Fibroblast of peridontal ligament (primary cell): ENCODE results near the gene VSX1.

ENCODE experiments used
- DNase-seq: peaks from one replicate; pipeline ENCODE4 v3.0.0-alpha.2; 2010; ENCODE audit errors: extremely low read depth

The VSX1 gene

DNA sequence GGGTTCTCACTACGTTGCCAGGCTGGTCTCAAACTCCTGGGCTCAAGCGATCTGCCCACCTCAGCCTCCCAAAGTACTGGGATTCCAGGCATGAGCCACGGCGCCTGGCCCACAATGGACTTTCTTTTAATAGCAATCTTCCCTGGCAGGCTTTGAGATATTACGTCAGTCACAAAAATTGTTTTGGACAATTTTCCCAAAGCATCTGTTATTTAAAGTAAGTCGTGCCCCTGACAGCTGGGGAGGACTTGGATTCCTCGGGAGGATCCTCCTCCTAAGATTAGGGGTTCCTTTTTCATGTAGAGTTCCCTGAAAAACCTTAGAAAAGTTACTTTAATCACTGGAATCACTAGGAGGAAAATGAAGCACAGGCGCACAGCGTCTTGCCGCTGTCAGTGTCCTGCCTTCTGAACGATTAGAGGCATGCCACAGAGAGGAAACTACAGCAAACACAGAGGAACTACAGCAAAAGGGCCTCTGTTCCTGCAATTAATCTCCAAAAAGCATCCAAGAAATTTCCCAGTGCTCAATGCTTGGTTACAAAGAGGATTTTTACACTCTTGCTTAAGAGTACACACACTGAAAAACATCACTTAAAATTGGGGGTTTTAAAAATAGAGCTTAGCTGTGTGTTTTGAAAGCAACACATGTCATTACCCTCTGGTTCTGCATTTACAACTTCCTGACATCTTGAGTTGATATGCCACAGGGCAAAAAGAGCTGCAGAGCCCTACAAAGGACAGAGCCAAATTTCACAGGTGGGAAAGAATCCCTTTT, 28.5 kb downstream of the VSX1 start:
- peak; percentile 86 for DNase-seq

DNA sequence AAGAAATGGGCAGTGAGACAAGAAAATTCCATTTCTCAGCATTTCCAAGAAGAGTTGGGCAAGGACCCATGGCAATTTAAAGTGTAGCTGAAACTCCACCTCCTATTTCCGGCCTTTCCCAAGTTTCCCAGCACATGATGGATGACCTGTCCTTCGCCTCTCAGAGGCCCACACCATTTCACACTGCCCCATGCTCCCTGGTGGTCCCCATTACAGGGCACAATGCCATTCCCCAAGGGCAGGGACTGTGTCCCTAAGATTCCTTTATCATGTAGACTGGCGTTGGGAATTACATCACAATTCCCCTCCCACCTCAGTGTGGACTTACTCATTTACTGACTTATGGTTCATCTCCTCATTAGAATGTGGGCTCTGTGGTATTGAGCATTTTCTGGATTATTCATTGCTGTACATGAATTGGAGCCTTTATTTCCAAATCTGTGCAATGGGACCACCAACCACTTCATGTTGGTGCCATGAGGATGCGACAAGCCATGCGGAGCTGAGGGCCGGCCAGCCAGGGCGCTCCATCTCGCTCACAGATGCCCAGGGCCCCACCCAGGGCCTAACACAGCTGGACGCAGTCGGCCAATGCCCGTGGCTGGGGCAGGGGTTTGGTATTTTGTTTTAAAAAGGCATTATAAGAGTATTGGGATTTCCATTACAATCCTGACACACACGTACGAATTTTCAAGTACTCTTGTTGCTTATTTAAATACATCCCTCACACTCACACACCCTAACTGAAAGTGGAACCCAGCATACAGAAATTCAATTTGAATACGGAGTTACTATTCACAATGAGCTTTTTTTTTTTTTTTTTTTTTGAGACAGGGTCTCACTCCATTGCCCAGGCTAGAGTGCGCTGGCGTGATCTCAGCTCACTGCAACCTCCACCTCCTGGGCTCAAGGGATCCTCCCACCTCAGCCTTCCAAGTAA, 29.4 kb downstream of the VSX1 start:
- peak; percentile 79 for DNase-seq

DNA sequence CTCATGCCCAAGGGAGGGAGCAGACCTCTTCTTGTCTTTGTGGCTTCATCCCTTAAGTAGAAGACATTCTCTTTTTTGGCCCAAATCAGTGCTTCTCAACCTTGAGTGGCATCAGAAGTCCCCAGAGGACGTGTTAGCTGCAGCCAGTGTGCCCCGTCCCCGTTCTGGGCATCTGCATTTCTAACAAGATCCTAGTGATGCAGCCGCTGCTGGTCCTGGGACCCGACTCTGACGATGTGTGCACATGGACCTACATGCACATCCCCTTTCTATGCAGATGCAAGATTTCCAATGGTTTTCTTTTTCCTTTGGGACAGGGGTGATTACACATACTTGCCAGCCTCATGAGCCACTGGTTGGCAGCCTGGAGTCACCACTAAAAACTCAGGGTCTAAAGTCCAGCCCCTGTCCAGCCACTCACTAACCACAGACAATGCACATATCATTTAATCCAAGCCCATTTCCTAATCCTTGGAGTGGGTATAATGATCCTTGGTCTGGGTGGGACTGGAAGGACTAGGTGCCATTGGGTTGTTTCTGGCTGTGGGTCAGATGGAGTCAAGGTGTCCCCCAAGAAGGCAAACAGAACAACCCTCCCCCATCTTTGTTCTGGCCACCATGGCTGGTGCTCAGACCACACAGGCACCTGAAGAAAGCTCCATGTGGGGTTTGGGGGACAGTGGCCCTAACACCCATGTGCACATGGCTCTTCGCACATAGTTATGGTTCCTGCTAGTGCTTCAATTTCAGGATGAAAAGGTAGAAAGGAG, 30.4 kb downstream of the VSX1 start:
- no peak for DNase-seq

DNA sequence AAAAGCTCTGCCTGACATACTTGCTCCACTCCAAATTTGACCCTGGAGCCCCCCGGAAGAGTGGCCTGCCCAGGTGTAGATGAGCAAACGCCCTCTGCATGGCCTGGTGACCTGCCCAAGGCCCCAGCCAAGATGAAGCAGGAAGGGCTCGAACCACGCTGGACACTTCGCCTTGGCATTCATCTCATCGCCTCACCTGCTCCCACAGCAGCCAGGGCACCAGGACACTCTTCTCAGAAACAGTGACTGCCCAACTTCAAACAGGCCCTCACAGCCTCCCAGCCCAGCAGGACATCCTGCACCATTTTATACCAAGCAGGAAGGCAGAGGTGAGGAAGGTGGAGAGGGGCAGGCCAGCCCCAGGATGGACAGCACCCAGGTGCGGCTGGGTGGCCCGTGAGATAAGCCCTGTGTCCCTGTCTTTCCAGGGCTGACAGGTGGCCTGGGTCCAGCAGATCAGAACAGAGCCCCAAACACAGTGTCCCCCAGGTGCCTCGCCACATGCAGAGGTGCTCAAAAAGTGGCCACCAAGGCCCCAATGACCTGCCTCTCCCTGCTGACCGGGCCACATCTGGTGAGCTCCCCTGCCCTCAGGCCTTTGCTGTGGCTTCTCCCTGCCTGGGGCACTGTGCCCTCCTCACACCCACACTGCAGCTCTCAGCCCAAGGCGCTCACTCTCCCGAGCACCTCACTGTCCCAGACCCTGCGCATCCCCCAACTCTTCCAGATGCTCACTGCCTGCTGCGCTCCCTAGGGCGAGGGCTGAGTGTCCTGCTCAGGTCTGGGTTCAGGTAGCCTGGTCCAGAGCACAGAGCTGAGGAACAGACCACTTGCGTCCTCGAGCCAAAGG, 31.2 kb downstream of the VSX1 start:
- DNase-seq: no peak

DNA sequence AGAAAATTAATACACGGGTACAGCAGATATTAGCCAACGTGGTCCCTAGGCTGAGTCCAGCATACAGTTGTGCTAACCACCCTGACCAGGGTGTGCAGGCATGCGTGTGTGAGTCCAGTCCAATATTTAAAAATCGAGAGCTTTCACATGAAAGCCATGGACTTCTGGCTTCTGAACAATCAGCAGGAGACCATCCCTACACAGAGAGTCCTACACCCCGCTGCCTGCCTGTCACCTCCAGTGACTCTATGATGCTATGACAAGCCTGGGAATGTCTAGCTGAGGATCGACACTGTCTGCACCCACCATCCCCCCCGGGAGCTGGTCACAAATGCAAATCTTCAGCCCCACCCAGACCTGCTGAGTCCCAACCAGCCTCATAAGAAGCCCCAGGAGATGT, 31.9 kb downstream of the VSX1 start:
- DNase-seq: no peak

DNA sequence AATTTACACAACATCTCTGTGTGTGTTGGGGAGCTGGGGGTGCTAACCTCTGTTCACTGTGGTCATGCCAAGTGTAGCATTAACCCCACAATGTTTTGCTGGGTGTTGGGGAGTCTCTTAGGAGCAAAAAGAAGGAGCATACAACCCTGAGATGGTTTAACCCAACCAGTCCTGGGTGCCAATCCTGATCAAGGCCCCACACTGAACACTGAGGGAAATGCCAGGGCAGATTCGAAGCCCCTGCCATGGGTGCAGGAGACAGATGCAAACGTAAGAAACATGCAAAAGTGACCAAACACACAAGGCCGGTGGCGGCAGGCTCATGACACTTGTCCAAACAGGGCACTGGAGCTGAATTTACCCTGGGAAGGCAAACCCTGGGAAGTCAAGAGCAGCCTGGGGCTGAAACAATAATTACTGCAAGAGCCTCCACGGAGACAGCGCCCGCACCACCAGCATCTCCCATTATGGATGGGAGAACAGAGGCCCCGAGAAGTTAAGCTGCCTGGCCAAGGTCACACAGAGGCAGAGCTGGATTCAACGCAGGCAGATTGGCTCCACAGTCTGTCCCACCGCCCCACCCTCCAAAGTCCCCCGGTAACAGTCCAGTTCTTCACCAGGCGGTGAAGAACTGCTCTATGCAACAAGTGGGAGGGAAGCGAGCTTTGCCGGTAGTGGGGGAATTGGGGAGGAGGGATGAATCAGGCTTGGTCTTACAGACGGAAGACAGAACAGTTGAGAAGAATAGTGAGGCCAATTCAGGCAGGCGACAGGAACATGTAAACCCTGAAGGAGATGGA, 32.5 kb downstream of the VSX1 start:
- DNase-seq: no peak

DNA sequence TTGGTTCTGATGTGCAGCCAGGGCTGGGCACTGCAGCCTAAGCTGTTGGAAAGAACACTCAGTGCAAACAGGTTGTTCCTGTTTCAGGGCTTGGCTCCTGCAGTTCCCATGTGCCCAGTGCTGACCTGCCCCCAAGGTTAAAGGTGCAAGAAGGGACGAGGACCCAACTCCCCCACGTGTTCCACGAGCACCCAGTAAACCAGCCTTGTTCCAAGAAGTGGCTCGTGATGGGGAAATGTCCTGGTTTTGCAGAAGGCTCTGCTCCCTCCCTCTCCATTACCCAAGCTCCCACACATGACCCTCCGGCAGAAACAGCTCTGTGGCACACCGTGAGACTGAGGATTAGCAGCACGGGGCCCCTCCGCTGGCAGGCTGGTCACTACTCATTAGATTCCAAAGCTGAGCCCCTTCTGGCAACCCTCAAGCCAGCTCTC, 33.4 kb downstream of the VSX1 start:
- DNase-seq: no peak

DNA sequence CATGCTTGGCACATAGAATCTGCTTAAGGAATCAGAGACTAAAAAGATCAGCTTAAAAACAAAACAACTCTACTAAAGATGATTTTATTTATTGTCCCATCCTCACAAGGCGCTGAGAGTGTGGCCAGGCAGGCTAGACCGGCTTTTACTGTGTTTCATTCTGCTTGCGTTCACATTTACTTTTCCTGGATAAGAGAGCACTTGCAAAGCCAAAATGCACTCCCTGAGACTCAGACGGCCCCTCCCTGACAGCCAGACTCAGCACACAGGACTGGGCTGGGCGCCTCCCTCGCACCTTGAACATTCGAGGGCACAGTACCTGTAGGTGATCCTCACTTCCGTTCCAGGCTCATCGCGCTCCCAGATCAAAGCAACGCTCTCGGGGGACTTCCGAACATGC, 34.2 kb downstream of the VSX1 start:
- DNase-seq: no peak

DNA sequence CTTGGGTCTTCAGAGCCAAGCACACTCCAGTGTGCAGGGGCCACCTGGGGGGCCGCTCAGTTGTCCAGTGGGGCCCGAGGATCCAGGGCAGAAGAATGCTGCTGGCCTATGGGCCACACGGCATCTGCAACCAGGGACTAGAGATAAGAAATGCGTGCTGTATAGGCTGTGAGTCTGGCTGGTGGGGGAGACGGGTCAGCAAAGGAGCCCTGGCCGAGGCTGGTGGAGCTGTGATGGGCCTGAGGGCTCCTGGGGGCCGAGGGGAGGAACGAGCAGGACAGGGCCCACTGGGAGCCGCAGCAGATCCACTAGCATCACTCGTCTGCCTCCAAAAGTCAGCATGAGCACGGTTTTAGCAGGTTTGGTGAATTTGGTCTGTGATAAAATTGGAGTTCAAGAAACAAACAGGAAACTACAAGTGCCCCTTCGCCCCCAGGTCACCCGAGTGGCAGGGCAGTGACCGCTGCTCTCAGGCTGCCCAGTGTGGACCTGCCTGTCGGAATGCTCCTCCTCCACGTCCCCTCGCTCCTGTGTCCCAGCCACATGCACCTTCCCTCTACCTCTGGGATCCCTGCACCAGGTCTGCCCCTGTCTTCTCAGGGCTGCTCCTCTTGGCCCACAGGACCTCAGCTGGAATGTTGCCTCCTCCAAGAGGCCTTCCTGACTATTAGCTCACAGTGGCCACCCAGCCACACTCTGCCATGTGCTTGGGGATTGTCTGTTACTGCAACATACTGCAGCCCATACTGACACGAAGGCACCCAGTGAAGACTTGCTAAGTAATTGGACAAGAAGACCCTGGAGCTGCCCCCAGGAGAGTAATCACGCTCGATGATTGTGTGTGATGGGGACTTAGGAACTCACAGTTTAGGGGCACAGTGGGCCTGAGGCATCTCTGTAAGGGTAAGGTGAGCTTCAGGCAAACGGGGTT, 34.9 kb downstream of the VSX1 start:
- no peak for DNase-seq

DNA sequence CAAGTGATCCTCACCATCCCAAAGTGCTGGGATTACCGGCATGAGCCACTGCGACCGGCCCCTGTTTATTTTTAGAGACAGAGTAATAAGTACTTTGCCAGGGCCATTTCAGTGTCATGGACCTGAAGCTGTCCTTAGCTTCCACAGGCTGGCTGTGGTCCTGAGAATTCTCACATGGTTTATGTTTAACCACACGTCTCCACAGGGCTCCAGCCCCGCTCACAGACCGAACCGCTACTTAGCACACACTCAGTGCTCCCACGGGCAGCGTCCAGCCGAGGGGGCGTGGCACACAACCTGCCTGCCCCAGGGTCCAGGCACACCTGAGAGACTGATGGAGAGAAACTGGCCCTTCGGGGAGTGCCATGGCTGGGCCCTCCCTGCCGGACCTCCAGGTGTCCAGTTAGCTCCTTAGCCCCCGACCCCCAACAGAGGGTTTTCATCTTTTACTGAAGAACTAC, 35.7 kb downstream of the VSX1 start:
- no peak for DNase-seq

DNA sequence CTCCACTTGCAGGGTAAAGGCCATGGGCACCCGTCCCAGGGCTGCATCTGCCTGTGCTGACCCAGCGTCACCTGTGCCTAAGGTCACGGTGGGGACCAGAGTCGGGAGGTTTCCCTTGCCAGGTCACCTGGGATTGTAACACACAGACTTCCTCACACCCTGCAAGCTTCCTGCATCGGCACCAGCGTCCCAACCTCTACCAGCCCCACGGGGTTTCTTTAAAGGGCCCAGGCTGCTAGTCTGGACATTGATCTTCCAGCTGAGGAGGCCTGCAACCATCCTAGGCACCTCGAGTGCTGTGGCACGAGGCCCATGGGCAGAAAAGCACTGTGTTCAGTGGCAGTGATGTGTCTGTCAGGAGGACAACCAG, 36.6 kb downstream of the VSX1 start:
- no peak for DNase-seq

DNA sequence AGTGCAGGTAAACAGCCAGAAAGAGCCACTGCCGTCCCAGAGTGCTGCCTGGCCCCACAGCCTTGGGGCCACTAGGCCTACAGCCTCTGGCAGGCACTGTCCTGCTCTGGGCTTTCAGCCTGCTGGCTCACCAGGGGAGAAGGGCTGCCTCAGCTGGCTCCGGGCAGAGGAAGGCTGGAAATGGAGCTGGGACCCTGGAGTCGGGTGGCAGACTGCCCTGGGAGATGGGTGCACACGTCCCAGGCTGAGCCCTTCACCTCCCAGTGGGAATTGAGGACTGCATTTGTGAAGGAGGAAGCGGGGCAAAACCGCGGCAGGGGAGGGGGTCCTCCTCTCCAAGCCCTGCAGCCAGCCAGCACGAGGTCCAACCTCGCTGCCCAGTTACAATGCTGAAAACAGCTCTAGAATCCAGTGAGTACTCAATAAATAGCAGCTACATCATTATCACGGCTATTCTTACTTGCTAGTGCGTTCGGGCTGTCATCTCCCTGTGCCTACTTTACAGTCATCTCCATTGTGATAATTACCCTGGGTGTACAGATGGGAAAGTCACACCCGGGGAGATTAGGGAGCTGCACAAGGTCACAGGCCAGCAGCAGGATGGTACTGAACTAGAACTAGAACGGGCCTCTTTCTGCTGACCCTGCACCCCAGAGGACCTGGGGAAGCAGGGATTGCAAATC, 37.1 kb downstream of the VSX1 start:
- no peak for DNase-seq

DNA sequence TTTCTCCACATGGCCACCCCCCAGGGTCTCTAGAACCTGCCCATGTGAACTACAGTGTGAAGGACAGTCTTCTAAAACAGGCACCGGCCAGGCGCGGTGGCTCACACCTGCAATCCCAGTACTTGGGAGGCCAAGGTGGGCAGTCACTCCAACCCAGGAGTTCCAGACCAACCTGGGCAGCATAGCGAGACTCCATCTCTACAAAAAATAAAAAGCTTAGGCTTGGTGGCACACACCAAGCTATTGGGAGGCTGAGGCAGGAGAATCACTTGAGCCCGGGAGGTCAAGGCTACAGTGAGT, 37.7 kb downstream of the VSX1 start:
- DNase-seq: no peak

DNA sequence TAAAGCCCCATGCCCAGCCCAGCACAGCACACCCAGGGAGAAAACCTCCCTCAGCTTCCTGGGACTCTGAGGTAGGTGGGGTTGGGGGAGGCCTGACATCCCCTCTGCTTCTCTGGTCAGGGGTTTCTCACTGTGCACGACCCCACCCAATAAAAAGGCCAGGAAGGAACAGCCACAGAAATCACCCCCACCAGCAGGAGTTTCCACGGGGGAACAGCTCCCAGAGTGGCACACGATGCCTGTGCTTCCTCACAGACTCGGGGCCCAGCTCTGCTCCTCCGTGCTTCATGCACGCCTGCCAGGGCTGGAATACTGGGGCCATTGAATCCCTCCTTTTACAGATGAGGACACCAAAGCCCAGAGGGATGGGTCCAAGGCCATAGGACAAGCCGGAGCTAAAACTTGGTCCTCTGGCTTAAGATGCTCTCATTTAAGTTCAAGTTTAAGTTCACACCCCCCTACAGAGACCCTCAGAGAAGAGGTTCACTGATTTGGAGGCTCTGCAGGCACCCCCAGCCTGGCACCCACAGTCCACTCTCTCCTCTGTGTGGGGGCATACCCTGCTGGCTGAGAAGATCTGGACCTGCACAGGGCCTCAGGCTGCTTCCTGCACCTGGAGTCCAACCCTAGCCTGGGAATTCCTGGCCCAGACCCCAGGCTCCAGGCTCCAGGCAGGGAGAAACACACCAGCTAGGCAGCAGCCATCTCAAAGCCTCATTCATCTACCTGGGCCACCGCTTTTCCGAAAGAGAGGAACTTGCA, 38.3 kb downstream of the VSX1 start:
- DNase-seq: no peak

DNA sequence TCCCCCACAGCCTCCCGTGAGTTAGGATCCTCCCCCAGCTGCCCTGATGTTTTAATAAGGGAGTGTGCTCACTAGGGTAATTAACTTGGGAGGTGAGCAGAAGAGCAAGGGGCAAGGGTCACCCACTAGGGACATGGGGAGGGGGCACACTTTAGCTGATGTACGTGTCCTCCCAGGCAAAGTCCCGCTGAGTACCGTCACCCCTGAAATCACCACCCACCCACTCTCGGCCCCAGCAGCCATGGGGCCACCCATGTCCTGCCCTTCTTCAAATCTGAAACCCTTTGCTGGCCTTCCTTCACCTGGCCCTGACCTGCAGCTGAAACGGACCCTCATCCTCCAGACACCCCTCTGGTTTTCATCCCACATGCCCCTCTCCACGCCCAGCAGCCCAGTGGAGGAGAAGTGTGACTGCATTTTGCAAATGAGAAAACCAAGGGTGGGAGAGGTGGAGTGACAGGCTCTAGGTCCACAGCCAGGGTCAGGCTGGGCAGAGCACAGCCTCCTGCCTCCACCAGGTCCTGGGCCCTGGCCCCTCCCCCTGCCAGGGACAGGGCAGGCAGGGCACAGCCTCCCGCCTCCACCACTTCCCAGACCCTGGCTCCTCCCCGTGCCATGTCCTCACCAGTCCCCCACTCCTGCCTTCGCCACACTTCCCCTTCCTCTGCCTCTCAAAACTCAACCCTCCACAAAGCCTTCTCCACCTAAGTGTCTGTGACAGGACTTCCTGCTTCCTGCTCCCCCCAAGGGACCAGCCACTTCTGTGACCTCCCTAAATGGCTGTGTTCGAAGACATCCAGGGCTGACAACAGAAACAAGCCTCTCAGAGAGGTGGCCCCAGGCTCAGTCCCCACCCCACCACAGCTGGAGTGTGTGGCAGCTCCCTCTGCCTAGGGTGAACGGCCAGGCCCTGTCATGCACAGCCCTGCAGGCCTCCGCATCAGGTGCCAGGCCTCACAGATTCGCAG, 39.1 kb downstream of the VSX1 start:
- DNase-seq: no peak

DNA sequence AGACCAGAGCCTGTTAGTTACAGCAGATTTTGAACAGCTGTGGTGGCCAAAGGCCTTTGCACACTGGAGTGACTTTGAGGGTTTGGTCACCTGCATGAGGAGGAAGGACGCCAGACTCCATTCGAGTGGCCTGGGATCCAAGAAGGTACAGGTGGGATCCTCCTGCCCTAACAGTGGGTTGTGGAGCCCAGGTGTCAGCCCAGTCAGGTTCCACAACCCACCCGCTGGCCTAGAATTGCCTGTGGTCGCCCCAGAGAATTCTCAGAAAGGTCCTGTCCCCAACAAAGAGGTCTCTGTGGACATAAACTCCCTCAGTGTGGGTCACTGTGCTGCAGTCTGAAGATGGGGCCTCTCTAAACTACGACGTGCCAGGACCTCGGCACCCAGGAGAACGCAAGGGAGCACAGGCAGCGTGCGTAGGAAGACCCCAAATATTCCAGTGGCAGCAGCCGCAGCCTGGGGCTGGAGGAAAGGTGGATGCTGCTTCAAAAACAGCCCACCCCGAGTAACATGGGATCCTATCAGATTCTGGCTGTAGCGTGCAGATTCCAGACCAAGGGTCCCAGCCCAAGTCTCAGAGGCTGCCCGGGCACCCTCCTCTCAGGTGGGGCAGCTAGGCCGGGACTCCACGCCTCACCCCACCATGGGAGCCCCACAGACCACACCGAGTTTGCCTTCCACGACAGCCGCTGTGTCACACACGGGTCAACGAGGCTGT, 40.0 kb downstream of the VSX1 start:
- no peak for DNase-seq
